T-helper 17 cell (primary cell): ENCODE data around the gene UQCC3. TPM values are rescaled to one million over a fixed set of nuclear protein-coding genes. Genes with fewer than 3 reads are reported as not detected.

ENCODE experiments used
- ATAC-seq: fragments of 150-1000 bp; cut with Tn5 transposase; 2 replicates; pipeline ENCODE4 v1.10.0; 2021; ENCODE audit warnings: mild to moderate bottlenecking, moderate library complexity
- DNase-seq, 3 donors: peaks; one replicate each; pipeline versions ENCODE4 v3.0.0 to v3.0.0-alpha.2; 2020 to 2021
- H3K9me3 ChIP-seq: one replicate; pipeline ENCODE4 v1.7.0; 2013; ENCODE audit warnings: low read length, mild to moderate bottlenecking; ENCODE audit not compliant: control insufficient read depth, poor library complexity, severe bottlenecking
- H3K27ac Mint-ChIP-seq: one replicate; pipeline ENCODE4 v1.8.0; 2022; ENCODE audit warnings: mild to moderate bottlenecking, moderate library complexity, mixed read lengths
- H3K27me3 Mint-ChIP-seq: one replicate; pipeline ENCODE4 v1.8.0; 2022; ENCODE audit warnings: mixed read lengths
- H3K36me3 Mint-ChIP-seq: one replicate; pipeline ENCODE4 v1.8.0; 2022; ENCODE audit warnings: low read depth, mixed read lengths
- H3K4me1 Mint-ChIP-seq: one replicate; pipeline ENCODE4 v1.8.0; 2022; ENCODE audit warnings: mild to moderate bottlenecking, mixed read lengths
- H3K4me3 Mint-ChIP-seq: one replicate; pipeline ENCODE4 v1.8.0; 2022; ENCODE audit warnings: mild to moderate bottlenecking, moderate library complexity, mixed read lengths
- total RNA-seq, 4 donors: library from RNA in 2 of 4; stranded (reverse) in 2 of 4; gene quantifications; one replicate each; pipeline ENCODE4 v1.2.3 and lab custom pipeline; 2022 to 2026

UQCC3 gene, protein sequence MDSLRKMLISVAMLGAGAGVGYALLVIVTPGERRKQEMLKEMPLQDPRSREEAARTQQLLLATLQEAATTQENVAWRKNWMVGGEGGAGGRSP
- total RNA-seq (1 to 10 TPM; 2.6 to 3.3 TPM), total RNA-seq (lab: John Stamatoyannopoulos, UW) (5.7 to 14.9 reads per million in 2 donors)

DNA sequence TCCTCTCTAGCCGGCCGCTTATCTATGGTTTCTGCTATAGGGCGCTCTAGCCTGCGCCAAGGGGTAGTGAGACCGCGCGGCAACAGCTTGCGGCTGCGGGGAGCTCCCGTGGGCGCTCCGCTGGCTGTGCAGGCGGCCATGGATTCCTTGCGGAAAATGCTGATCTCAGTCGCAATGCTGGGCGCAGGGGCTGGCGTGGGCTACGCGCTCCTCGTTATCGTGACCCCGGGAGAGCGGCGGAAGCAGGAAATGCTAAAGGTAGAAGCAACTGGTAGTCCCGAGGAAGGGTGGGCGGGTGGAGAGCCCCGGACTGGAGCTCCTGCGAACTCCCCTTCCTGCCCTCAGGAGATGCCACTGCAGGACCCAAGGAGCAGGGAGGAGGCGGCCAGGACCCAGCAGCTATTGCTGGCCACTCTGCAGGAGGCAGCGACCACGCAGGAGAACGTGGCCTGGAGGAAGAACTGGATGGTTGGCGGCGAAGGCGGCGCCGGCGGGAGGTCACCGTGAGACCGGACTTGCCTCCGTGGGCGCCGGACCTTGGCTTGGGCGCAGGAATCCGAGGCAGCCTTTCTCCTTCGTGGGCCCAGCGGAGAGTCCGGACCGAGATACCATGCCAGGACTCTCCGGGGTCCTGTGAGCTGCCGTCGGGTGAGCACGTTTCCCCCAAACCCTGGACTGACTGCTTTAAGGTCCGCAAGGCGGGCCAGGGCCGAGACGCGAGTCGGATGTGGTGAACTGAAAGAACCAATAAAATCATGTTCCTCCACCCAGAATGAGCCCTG, at the start of gene UQCC3, which contains the start of gene LBHD1:
TSS of gene UQCC3 (plus strand) at position 66 of the 782 bp plus-strand sequence. CDS start at position 139, 73 bp downstream.
TSS of gene LBHD1 (minus strand) at position 660 of the 782 bp plus-strand sequence. CDS start 2,236 bp downstream, outside the sequence.
- H3K27ac Mint-ChIP-seq: peak within 1 kb of the TSS; percentile 96
- ATAC-seq: peak; percentile 81
- H3K27me3 Mint-ChIP-seq: no peaks in the 10 kb centered on the region
- peak within 1 kb of the TSS; percentile 99 for H3K4me3 Mint-ChIP-seq
- H3K36me3 Mint-ChIP-seq: peaks cover 3% of the 10 kb centered on the region
- DNase-seq: peak; percentile 51 to 63 (median 62)
- H3K4me1 Mint-ChIP-seq: peaks cover 35% of the 10 kb centered on the region
- H3K9me3 ChIP-seq: no peaks in the 10 kb centered on the region

DNA sequence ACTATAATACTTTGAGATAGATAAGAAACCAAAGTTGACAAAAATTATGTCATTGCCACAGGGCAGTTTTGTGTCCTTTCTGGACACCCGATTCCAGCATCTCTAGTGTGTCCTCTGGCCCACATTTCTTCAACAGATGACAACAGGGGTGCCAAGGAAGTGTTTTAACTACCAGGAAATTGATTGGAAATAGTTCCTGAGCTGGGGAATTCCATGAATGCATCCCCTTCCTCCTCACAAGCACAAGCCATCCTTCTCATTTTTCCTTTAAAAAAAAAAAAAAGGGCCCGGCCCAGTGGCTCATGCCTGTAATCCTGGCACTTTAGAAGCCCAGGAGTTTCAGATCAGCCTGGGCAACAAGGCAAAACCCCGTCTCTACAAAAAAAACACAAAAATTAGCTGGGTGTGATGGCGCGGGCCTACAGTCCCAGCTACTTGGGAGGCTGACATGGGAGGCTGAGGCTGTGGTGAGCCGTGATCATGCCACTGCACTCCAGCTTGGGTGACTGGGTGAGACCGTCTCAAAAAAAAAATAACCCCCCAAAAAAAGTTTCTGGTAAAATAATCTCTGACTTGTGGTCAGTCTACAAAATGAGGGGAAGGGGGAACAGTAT, 48.9 kb upstream of the UQCC3 start:
- H3K27me3 Mint-ChIP-seq: no peaks in the 10 kb centered on the region
- H3K9me3 ChIP-seq: no peaks in the 10 kb centered on the region
- H3K4me3 Mint-ChIP-seq: peak overlapping the region; percentile 92
- peaks cover 21% of the 10 kb centered on the region for H3K4me1 Mint-ChIP-seq
- H3K36me3 Mint-ChIP-seq: peaks cover 4% of the 10 kb centered on the region
- peak overlapping the region; percentile 97 for H3K27ac Mint-ChIP-seq
- ATAC-seq (no peak), DNase-seq (no peak)

DNA sequence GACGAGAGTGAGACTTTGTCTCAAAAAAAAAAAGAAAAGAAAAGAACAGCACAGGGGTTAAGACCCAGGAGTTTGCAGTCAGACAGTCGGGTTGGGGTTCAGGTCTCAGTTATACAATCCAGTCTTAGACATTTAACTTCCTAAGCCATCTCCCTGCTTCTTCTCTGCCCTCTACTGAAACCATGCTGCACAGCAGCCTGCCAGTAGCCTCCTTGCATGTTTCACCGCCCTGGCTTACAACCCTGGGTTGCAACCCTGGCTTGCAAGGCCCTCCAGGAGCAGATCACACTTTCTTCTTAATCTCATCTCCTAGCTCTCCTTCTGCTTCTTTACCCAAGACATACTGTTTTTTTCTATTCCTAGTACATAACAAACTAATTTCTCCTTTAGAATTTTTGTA, 43.8 kb upstream of the UQCC3 start:
- no peaks in the 10 kb centered on the region for H3K9me3 ChIP-seq
- ATAC-seq (no peak), DNase-seq (no peak)
- Mint-ChIP-seq H3K36me3 (peaks cover 10% of the 10 kb centered on the region), H3K27me3 (no peaks in the 10 kb centered on the region), H3K4me3 (no peak overlapping the region), H3K4me1 (peaks cover 8% of the 10 kb centered on the region), H3K27ac (peak overlapping the region; percentile 49)

DNA sequence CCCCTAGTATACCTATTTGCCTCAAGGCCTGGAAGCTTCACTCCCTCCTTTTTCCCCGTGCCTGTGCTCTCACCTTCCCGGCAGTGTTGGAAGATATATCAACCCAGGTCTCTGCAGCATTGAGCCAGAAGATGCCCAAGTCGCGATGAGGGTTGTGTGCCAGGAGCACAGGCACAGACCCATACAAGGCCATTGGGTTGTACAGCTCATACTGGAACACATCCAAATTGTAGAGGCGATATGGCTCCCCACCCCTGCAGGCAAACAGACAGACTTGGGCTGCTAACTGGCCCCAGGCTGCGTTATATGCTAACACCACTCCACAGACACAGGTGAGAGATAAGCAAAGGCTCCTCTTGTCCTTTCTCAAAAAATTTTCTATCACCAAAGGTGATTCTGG, 39.0 kb upstream of the UQCC3 start:
- H3K36me3 Mint-ChIP-seq: peaks cover 11% of the 10 kb centered on the region
- H3K4me1 Mint-ChIP-seq: peaks cover 9% of the 10 kb centered on the region
- no peak for DNase-seq
- ATAC-seq: no peak
- no peaks in the 10 kb centered on the region for H3K27me3 Mint-ChIP-seq
- H3K4me3 Mint-ChIP-seq: no peak overlapping the region
- no peaks in the 10 kb centered on the region for H3K9me3 ChIP-seq
- peak overlapping the region; percentile 73 for H3K27ac Mint-ChIP-seq

DNA sequence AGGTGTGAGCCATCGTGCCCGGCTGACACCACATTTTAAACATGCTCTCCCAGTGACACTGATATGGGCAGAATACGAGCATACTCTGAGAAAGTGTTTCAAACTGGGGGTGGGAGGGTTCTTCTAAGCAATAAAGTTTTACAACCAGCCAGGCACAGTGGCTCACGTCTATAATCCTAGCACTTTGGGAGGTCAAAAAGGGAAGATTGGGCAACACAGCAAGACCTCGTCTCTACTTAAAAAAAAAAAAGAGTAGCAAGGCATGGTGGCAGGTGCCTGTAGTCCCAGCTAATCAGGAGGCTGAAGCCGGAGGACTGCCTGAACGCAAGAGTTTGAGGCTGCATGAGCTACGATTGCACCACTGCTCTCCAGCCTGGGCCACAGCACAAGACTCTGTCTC, 27.3 kb upstream of the UQCC3 start:
- Mint-ChIP-seq H3K27me3 (no peaks in the 10 kb centered on the region), H3K27ac (no peak overlapping the region), H3K36me3 (peaks cover 4% of the 10 kb centered on the region), H3K4me3 (no peak overlapping the region), H3K4me1 (peaks cover 21% of the 10 kb centered on the region)
- H3K9me3 ChIP-seq: no peaks in the 10 kb centered on the region
- no peak for ATAC-seq
- DNase-seq: no peak

DNA sequence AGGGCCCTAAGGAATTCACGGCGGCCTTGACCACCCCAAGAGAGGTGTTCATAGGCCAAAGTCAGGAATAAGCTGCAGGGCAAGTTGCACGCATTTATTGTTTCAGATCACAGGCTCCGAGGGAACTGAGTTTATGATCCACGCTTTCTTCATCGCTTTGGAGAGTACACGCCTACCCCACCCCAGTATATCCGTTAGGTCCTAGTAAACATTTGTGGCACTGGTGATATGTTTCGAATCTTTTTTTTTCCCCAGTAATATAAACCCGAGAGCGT, 25.9 kb upstream of the UQCC3 start:
- Mint-ChIP-seq H3K27ac (peak overlapping the region; percentile 96), H3K27me3 (no peaks in the 10 kb centered on the region), H3K4me3 (peak overlapping the region; percentile 98), H3K4me1 (peaks cover 15% of the 10 kb centered on the region), H3K36me3 (no peaks in the 10 kb centered on the region)
- H3K9me3 ChIP-seq: no peaks in the 10 kb centered on the region
- DNase-seq (no peak), ATAC-seq (no peak)

DNA sequence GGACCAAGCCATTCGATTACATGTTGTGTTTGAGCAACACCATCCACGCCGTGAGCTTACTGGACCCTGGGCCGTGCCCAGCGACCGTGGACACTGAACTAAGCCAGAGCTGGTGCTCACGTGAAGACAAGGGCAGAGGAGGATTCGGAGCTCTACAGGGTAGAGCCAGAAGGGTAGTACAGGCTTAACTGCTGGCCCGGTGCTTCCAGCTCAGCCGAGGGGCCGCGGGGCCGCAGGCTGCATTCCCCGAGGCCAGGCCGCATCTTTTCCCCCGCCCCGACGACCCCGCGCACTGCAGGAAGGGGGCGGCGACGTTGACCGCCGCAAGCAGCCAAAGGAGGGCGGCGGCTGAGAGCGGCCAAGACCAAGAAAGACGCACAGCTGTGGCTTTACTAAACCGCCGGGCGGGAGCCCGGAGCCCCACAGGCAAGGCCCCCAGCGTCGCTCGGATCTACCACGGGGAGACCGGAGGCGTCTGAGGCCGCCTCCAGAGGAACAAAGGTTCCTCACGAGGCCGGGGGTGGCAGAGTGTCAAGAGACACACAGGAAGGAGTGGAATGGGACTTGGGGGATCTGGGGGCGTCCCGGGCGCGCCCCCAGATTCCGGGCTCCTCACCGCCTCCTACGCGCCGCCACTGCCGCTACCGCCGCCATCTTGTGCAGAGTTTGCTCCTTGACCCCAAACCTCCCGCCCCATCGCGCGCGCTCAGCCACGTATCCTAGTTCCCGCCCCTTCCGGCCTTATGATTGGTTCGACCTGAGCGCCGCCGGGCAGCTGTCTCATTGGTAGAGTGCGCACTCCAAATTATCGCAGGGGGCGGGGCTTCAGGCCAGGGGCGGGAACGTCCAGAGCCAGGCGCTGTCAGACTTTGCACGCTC, 25.3 kb upstream of the UQCC3 start, which contains the start of gene GANAB:
TSS of gene GANAB (minus strand) at position 668 of the 879 bp plus-strand sequence. CDS start at position 654, 14 bp downstream.
- ATAC-seq: peak; percentile 99
- Mint-ChIP-seq H3K36me3 (no peaks in the 10 kb centered on the region), H3K4me3 (peak within 1 kb of the TSS; percentile 98), H3K27ac (peak within 1 kb of the TSS; percentile 96), H3K27me3 (no peaks in the 10 kb centered on the region), H3K4me1 (peaks cover 13% of the 10 kb centered on the region)
- DNase-seq: peak; percentile 94 to 98 (median 97)
- no peaks in the 10 kb centered on the region for H3K9me3 ChIP-seq

DNA sequence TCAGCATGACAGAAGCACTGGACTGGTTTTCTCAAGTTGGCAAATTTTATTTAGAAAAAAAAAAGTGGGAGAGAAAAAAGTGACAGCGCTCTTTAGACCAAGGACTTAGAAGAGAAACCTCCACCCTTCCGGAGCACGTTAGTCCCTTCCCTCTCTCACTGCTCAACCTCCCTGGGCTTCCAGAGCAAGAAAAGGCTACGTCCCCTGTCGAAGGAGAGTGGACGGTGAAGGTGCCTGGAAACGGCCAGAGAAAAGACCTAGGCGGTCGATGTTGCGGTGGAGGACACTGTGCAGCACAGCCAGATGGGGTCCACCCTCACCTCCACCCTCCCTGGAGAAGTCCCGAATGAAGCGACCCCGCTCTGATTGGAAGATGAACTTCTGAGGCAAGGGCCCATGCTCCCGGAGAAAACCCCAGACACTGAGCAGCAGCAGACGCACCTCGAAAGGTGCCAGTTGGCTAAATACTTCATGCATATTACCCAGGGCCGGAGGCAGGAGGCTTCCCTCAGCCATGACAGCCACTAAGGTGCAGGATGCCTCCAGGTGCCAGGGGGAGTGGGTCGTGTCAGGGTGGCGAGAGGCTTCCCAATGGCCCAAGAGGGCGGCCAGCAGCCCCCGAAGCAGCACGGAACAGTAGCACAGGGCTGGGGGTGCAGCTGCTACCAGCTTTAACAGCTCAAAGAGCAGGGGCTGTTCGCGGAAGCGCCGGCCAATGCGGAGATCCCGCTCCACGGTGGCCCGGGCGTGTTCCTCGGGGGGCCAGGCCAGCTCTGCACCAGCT, 24.5 kb upstream of the UQCC3 start:
- H3K27ac Mint-ChIP-seq: peak overlapping the region; percentile 96
- DNase-seq (no peak), ATAC-seq (no peak)
- H3K4me3 Mint-ChIP-seq: peak overlapping the region; percentile 98
- peaks cover 16% of the 10 kb centered on the region for H3K4me1 Mint-ChIP-seq
- H3K9me3 ChIP-seq: no peaks in the 10 kb centered on the region
- no peaks in the 10 kb centered on the region for H3K27me3 Mint-ChIP-seq
- no peaks in the 10 kb centered on the region for H3K36me3 Mint-ChIP-seq

DNA sequence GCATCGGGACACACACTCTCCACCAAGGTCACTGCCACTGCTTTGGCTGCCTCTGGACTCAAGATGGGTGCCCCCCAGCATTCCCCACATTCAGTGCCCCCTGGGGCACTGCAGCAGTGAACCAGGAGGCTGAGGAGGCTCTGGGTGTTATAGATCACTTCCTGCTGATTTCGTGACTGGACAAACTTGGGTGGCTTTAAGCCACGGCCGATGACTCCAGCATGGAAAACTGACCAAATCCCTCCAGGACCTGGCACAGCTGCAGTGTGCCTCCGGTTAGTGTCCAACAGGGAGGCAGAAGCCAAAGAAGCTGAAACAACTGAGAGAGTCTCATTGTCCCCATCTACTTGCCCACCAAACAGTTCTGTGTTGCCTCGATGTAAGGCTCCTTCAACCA, 23.9 kb upstream of the UQCC3 start:
- H3K9me3 ChIP-seq: no peaks in the 10 kb centered on the region
- no peaks in the 10 kb centered on the region for H3K36me3 Mint-ChIP-seq
- DNase-seq (no peak), ATAC-seq (no peak)
- H3K4me3 Mint-ChIP-seq: no peak overlapping the region
- H3K4me1 Mint-ChIP-seq: peaks cover 21% of the 10 kb centered on the region
- no peak overlapping the region for H3K27ac Mint-ChIP-seq
- no peaks in the 10 kb centered on the region for H3K27me3 Mint-ChIP-seq

DNA sequence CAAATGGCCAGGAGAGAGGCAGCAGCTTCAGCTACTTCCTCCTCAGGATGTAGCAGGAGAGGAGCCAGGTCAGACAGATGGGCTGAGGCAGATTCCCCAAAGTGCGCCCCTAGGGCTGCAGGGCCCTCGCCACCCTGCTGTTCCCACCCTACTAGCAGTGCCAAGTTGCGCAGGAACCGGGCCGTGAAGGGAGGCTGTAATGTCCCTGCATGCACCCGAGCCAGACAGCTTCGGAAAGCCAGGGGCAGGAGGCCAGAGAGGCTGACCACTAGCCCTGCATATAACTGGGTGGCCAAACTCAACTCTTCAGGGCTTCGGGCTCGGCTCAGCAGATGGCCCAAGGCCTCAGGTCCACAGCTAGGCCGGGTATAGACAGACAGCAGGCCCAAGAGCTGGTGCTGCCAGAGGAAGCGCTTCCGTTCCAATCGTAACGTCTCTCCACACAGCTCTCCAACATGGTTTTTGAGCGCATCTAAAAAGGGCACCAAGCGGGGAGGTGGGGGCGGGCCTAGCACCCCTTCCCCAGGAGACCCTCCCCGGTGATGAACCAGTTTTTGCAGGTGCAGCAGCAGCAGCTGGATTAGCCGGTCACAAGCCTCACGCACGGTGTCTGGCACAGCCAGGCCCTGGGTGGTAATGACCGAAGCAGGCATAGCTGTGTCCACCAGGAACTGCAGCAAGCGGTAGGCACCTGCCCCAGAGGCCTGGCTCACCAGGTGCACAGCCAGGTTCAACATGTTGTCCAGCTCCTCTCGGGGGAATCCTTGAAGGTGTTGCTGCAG, 23.1 kb upstream of the UQCC3 start:
- Mint-ChIP-seq H3K27me3 (no peaks in the 10 kb centered on the region), H3K27ac (no peak overlapping the region), H3K4me3 (no peak overlapping the region), H3K4me1 (peaks cover 22% of the 10 kb centered on the region), H3K36me3 (no peaks in the 10 kb centered on the region)
- no peaks in the 10 kb centered on the region for H3K9me3 ChIP-seq
- no peak for DNase-seq
- no peak for ATAC-seq

DNA sequence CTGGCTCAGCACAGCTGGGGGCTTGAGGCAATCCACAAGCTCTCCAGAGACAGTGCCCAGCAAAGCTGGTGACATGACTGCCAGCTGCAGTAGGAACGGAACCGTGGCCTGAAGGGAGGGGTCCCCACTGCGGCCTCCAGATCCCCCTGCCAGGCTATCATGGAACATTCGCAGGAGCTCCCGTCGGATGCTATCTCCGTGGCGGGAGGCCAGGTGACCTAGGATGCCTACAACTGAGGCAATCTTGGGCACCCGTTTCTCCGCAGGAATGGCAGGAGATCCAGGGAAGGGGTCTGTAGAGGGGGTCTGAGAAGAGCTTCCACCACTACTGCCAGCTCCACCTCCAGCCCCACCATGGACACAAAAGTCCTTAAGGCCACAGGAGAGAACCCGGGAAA, 22.5 kb upstream of the UQCC3 start:
- no peak for DNase-seq
- Mint-ChIP-seq H3K27ac (no peak overlapping the region), H3K27me3 (no peaks in the 10 kb centered on the region), H3K36me3 (no peaks in the 10 kb centered on the region), H3K4me1 (peaks cover 24% of the 10 kb centered on the region), H3K4me3 (no peak overlapping the region)
- ATAC-seq: no peak
- no peaks in the 10 kb centered on the region for H3K9me3 ChIP-seq

DNA sequence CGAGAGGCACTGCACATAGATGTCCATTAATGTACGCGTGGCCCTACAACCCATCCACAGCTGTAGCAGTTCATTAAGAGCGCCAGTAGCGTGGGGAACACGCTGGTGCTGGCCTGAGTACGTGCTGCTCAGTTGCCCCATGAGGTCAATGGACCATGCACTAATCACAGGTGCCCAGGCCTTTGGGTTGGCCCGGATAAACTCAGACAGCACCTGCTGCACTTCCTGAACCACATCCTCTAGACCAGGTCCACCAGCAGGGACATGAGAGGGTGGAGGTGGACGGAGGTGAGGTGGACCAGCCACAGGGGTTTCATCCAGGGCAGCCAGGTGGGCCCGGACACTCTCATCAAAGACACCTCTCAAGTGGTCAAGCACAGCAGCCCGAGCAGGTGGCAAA, 22.0 kb upstream of the UQCC3 start:
- Mint-ChIP-seq H3K27me3 (no peaks in the 10 kb centered on the region), H3K4me3 (no peak overlapping the region), H3K4me1 (peaks cover 24% of the 10 kb centered on the region), H3K27ac (no peak overlapping the region), H3K36me3 (no peaks in the 10 kb centered on the region)
- no peaks in the 10 kb centered on the region for H3K9me3 ChIP-seq
- ATAC-seq (no peak), DNase-seq (no peak)
